A673 (cell line): Measurements from ENCODE around the gene RPL19. TPM values are rescaled to one million over a fixed set of nuclear protein-coding genes. Genes with fewer than 3 reads are reported as not detected.

Experiments used
- BruUV-seq: library from RNA; stranded (reverse); fragments of 400-500 nt; replicated peaks from 2 replicates; lab custom pipeline; 2021; lab: Mats Ljungman, UMichigan
- CTCF ChIA-PET: fragments of 300-600 bp; sonication (Branson Sonifier 250); formaldehyde crosslinking; loops from one replicate; lab custom pipeline; 2022; ENCODE audit warnings: antibody characterized with exemption; lab: Charles Lee
- POLR2A ChIA-PET: fragments of 300-600 bp; sonication (Branson Sonifier 250); formaldehyde crosslinking; loops from one replicate; lab custom pipeline; 2022; ENCODE audit warnings: antibody characterized with exemption; ENCODE audit not compliant: low non-redundant PET; lab: Charles Lee
- DNase-seq: peaks from one replicate; pipeline ENCODE4 v3.0.0-alpha.2; 2015; ENCODE audit warnings: low spot score
- H3K27ac ChIP-seq: fragments of 200-600 bp; sonication (generic); 2 replicates; pipeline ENCODE4 v1.5.1; 2016; ENCODE audit warnings: mixed run types, low read depth, mild to moderate bottlenecking, mixed read lengths, antibody characterized with exemption, low read length; ENCODE audit not compliant: poor library complexity, severe bottlenecking
- H3K27me3 ChIP-seq: fragments of 200-600 bp; sonication (generic); replicated peaks from 2 replicates; pipeline ENCODE4 v1.6.1; 2017; ENCODE audit warnings: mixed run types, low read depth, mild to moderate bottlenecking, mixed read lengths, antibody characterized with exemption, low read length; ENCODE audit not compliant: insufficient read depth, poor library complexity
- H3K36me3 ChIP-seq: fragments of 200-600 bp; sonication (generic); 2 replicates; pipeline ENCODE4 v1.6.1; 2016; ENCODE audit warnings: mixed run types, mild to moderate bottlenecking, mixed read lengths, antibody characterized with exemption, low read length; ENCODE audit not compliant: insufficient read depth, poor library complexity, severe bottlenecking
- H3K4me1 ChIP-seq: fragments of 200-600 bp; sonication (generic); 2 replicates; pipeline ENCODE4 v1.6.1; 2017; ENCODE audit warnings: mixed run types, mild to moderate bottlenecking, mixed read lengths, antibody characterized with exemption, low read length; ENCODE audit not compliant: insufficient read depth, poor library complexity, severe bottlenecking
- H3K4me3 ChIP-seq: fragments of 200-600 bp; sonication (generic); 2 replicates; pipeline ENCODE4 v1.5.1; 2016; ENCODE audit warnings: low read depth, mixed run types, mild to moderate bottlenecking, mixed read lengths, low read length; ENCODE audit not compliant: poor library complexity, severe bottlenecking
- H3K9me3 ChIP-seq: fragments of 200-600 bp; sonication (generic); 2 replicates; pipeline ENCODE4 v1.6.1; 2016; ENCODE audit warnings: mixed run types, low read depth, mild to moderate bottlenecking, mixed read lengths, antibody characterized with exemption, low read length; ENCODE audit not compliant: poor library complexity, severe bottlenecking
- CTCF ChIP-seq: fragments of 300-800, 200-600 bp; sonication (generic); conservative IDR thresholded peaks from 2 replicates; pipeline ENCODE4 v1.5.1; 2017; ENCODE audit warnings: low read depth, mild to moderate bottlenecking, antibody characterized with exemption, low read length, moderate library complexity, mixed read lengths
- EZH2 ChIP-seq: fragments of 200-600 bp; sonication (generic); IDR thresholded peaks from 2 replicates; pipeline ENCODE4 v1.6.1; 2017; ENCODE audit warnings: borderline replicate concordance, low read depth, mild to moderate bottlenecking, mixed read lengths, antibody characterized with exemption, low read length; ENCODE audit not compliant: poor library complexity, severe bottlenecking
- intact Hi-C: fragments of 100-400 bp; cut with micrococcal nuclease; formaldehyde crosslinking; loops from one replicate; pipeline ENCODE4 v1.10.0; 2022; ENCODE audit not compliant: unreplicated experiment
- total RNA-seq: library from RNA; stranded (reverse); gene quantifications from 2 replicates; pipeline ENCODE4 v1.2.3, GENCODE V29; 2021

RPL19 gene
- total RNA-seq, 1 experiment from 2014 or later = 950 TPM

GRCh38 chr17:39251997-39252396 lies 51.9 kb downstream of the RPL19 start:
- Histone ChIP-seq H3K36me3 (no peaks in the 10 kb centered on the region), H3K9me3 (no peaks in the 10 kb centered on the region), H3K4me1 (no peaks in the 10 kb centered on the region), H3K4me3 (no peak overlapping the region), H3K27ac (no peak overlapping the region), H3K27me3 (no peaks in the 10 kb centered on the region)
- TF ChIP-seq CTCF = no peak
- no peak for TF ChIP-seq EZH2
- intact Hi-C loops = no loop called here
- CTCF ChIA-PET = no interaction called here
- no TSS peak for BruUV-seq
- no peak for DNase-seq
- POLR2A ChIA-PET = no interaction called here

DNA sequence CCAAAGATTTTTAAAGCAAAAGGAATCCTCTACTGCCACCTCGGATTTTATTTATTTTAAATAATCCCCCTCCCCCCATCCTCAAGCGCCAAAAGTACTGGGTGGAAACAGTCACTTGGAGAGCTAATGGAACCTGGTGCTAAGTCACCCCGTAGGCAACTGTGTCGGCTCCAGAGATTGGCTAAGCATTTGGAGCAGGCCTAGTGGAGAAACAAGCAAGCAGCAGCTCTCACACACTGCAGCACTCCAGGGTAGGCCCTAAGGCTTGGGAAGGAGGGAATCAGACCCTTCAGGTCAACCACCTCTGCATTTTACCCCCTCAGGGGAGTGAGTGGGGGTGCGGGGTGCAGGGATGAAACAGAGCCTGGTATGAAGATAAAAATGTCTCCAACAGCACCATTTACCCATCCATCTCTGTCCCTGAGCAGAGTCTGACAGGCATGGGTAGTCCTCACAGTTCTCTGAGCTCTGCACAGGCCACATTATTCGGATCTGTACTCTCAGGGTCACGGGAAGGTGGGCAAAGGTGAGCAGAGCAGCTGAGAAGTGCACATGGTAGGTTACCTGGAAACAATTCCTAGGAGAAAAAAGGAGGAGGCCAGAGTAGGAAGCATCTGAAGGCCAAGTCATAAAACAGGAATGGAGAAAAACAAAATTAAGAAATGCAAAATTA lies 52.8 kb downstream of the RPL19 start:
- CTCF ChIA-PET = interaction anchor here (0.6 kb wide), 1 partner anchor 95 kb away, joined by 3 read pairs; no protein-coding TSS in a partner anchor
- DNase-seq = no peak
- no peaks in the 10 kb centered on the region for H3K9me3 ChIP-seq
- TF ChIP-seq CTCF (no peak), EZH2 (no peak)
- POLR2A ChIA-PET = no interaction called here
- intact Hi-C loops = no loop called here
- BruUV-seq = no TSS peak
- no peaks in the 10 kb centered on the region for H3K36me3 ChIP-seq
- H3K27ac ChIP-seq = no peak overlapping the region
- no peaks in the 10 kb centered on the region for H3K27me3 ChIP-seq
- no peak overlapping the region for H3K4me3 ChIP-seq
- no peaks in the 10 kb centered on the region for H3K4me1 ChIP-seq

Other genes starting within 250 kb of the RPL19 start
- gene FBXO47, start 232.9 kb upstream of the RPL19 start, total RNA-seq = not detected in 2 replicates
- 0.28 and 0.75 TPM in 2 replicates for gene PLXDC1, start 48.6 kb upstream of the RPL19 start, total RNA-seq
- gene ARL5C, start 34.1 kb upstream of the RPL19 start, total RNA-seq = not detected in 2 replicates
- 8.0 and 10.4 TPM in 2 replicates for gene CACNB1, start 2.6 kb upstream of the RPL19 start, total RNA-seq
- gene STAC2, start 25.7 kb downstream of the RPL19 start, total RNA-seq = 1.3 and 2.8 TPM in 2 replicates
- 6.8 and 9.5 TPM in 2 replicates for gene FBXL20, start 201.3 kb downstream of the RPL19 start, total RNA-seq